Activated T-helper 9 cell treated with anti-CD3 and anti-CD28 coated beads, Interleukin-2, amount 50 U/mL, for 16 hours (primary cell): ENCODE results near the gene TMEM222.

ENCODE experiments used
- DNase-seq: peaks from one replicate; pipeline ENCODE4 v3.0.0-alpha.2; 2020; ENCODE audit warnings: low read depth

The TMEM222 gene

GRCh38 chr1:27342391-27342777 is 20.4 kb downstream of the TMEM222 start:
- DNase-seq: no peak

- peak; percentile 65 for DNase-seq
Observed at GRCh38 chr1:27342778-27343638, 21.0 kb downstream of the TMEM222 start.

GRCh38 chr1:27343639-27344025 is 21.7 kb downstream of the TMEM222 start:
- no peak for DNase-seq

- no peak for DNase-seq
Observed at GRCh38 chr1:27345272-27345671, 23.3 kb downstream of the TMEM222 start.

- no peak for DNase-seq
Observed at GRCh38 chr1:27346357-27346756, 24.4 kb downstream of the TMEM222 start.

- DNase-seq: no peak
Observed at GRCh38 chr1:27346991-27347624, 25.1 kb downstream of the TMEM222 start.

GRCh38 chr1:27348861-27349783 is 27.2 kb downstream of the TMEM222 start:
- no peak for DNase-seq

- DNase-seq: no peak
Observed at GRCh38 chr1:27349784-27350662, 28.1 kb downstream of the TMEM222 start.

- no peak for DNase-seq
Observed at GRCh38 chr1:27350663-27351540, 28.9 kb downstream of the TMEM222 start.

- DNase-seq: no peak
Observed at GRCh38 chr1:27351541-27352107, 29.7 kb downstream of the TMEM222 start.

GRCh38 chr1:27353166-27353565 is 31.2 kb downstream of the TMEM222 start:
- no peak for DNase-seq

- no peak for DNase-seq
Observed at GRCh38 chr1:27353629-27354028, 31.7 kb downstream of the TMEM222 start.

GRCh38 chr1:27355683-27356082 is 33.7 kb downstream of the TMEM222 start:
- no peak for DNase-seq

GRCh38 chr1:27356277-27356618 is 34.3 kb downstream of the TMEM222 start:
- DNase-seq: no peak

GRCh38 chr1:27356619-27357280 is 34.8 kb downstream of the TMEM222 start:
- no peak for DNase-seq

- DNase-seq: peak; percentile 70
Observed at GRCh38 chr1:27357281-27358037, 35.5 kb downstream of the TMEM222 start.

- no peak for DNase-seq
Observed at GRCh38 chr1:27358038-27358927, 36.3 kb downstream of the TMEM222 start.

- DNase-seq: no peak
Observed at GRCh38 chr1:27358928-27359313, 37.0 kb downstream of the TMEM222 start.
